ENCODE data around the gene CIC. TPM values are rescaled to one million over a fixed set of nuclear protein-coding genes. Genes with fewer than 3 reads are reported as not detected.

The CIC gene
- total and polyA plus RNA-seq, 2 of the 13 experiments (the other 11 are each of a cell fraction or from before 2014, with no cell fraction given) = 5.9 to 8.0 TPM

- POLR2A ChIA-PET = interaction anchor here (1.6 kb wide), 1 partner anchor 29 kb away, joined by 4 read pairs; no protein-coding TSS in a partner anchor
- in situ Hi-C loops (cut with HindIII; ENCODE audit: extremely low pct_ligation_motif_present, low pct_unique_long_range_greater_than_20kb) (no loop called here), intact Hi-C loops (cut with micrococcal nuclease; ENCODE audit: unreplicated experiment) (no loop called here)
- Histone ChIP-seq H3K27ac (ENCODE audit: extremely low read length, insufficient read depth, low read length) (no peak overlapping the region), H3K36me3 (replicated peaks in 1 of 2; ENCODE audit: control insufficient read depth in 1 of 2, insufficient read depth in 2 of 2, low read length in 2 of 2) (peaks cover 5 to 21% of the 10 kb centered on the region in 2 experiments; a peak in 4 of 5 replicates), H3K4me2 (ENCODE audit: low read depth, low read length) (no peak overlapping the region), H3K4me3 (replicated peaks in 1 of 3; ENCODE audit: insufficient read depth in 1 of 3, low read depth in 2 of 3, low read length in 3 of 3) (no peak overlapping the region; a peak in 1 of 6 replicates), H3K27me3 (ENCODE audit: control insufficient read depth in 1 of 2, insufficient read depth in 2 of 2, low read length in 2 of 2) (no peaks in the 10 kb centered on the region), H3K9me3 (ENCODE audit: low read length) (no peaks in the 10 kb centered on the region), H4K20me1 (ENCODE audit: insufficient read depth, low read length) (no peaks in the 10 kb centered on the region), H2AFZ (ENCODE audit: low read length) (no peak overlapping the region), H3K4me1 (ENCODE audit: insufficient read depth, low read length) (peaks cover 43% of the 10 kb centered on the region), H3K79me2 (ENCODE audit: insufficient read depth, low read length) (peaks cover 11% of the 10 kb centered on the region), H3K9ac (ENCODE audit: insufficient read depth, low read depth, low read length) (no peak overlapping the region)
- BruUV-seq (replicated peaks) = no TSS peak
- FAIRE-seq = no peak
- TF ChIP-seq ZNF20 (CRISPR knock-in tag; IDR thresholded peaks at IDR 0.05) = no peak
- no peak for TF ChIP-seq ZNF318 (CRISPR knock-in tag; IDR thresholded peaks at IDR 0.05)
- TF ChIP-seq PHF20 (CRISPR knock-in tag; IDR thresholded peaks at IDR 0.05) = no peak
- no peak for TF ChIP-seq ATF7 (IDR thresholded peaks at IDR 0.05)
- TF ChIP-seq ATF7 (CRISPR knock-in tag; IDR thresholded peaks at IDR 0.05) = no peak
- no peak for TF ChIP-seq MTF1 (CRISPR knock-in tag; IDR thresholded peaks at IDR 0.05)
- no peak for TF ChIP-seq NAIF1 (CRISPR knock-in tag; IDR thresholded peaks at IDR 0.05; ENCODE audit: borderline replicate concordance)
- TF ChIP-seq ZNF160 (CRISPR knock-in tag; IDR thresholded peaks at IDR 0.05) = no peak
- TF ChIP-seq ZNF703 (CRISPR knock-in tag; IDR thresholded peaks at IDR 0.05; ENCODE audit: borderline replicate concordance) = no peak
- no peak for TF ChIP-seq CCDC6 (CRISPR knock-in tag; IDR thresholded peaks at IDR 0.05)
- no peak for TF ChIP-seq SRSF4 (IDR thresholded peaks at IDR 0.05; ENCODE audit: low read depth, low read length, poor library complexity, severe bottlenecking)
- no peak for TF ChIP-seq KLF15 (CRISPR knock-in tag; IDR thresholded peaks at IDR 0.05; ENCODE audit: borderline replicate concordance)
- ATAC-seq = no peak
- WGBS (ENCODE audit: low lambda C conversion rate) = 96% methylated on average over 7 of the region's 7 CpGs
- CTCF ChIA-PET (ENCODE audit: low intra/inter-chr PET ratio, low total read pairs) = no interaction called here
- no peak for DNase-seq (ENCODE audit: low spot score)
Observed at GRCh38 chr19:42275103-42275502, 6.1 kb downstream of the CIC start.
